GM21723 (cell line): ENCODE measurements around the gene P2RY6.
"Not testable (repeated sequence)": the region's sequence is repeated elsewhere in the genome, so short reads cannot be mapped to it uniquely, and the experiment has no call there.

Experiments
- ATAC-seq: cut with Tn5 transposase; IDR thresholded peaks from one replicate; pipeline ENCODE4 v1.9.1; 2021; ENCODE audit warnings: mild to moderate bottlenecking, moderate library complexity; ENCODE audit not compliant: unreplicated experiment

P2RY6 gene

DNA sequence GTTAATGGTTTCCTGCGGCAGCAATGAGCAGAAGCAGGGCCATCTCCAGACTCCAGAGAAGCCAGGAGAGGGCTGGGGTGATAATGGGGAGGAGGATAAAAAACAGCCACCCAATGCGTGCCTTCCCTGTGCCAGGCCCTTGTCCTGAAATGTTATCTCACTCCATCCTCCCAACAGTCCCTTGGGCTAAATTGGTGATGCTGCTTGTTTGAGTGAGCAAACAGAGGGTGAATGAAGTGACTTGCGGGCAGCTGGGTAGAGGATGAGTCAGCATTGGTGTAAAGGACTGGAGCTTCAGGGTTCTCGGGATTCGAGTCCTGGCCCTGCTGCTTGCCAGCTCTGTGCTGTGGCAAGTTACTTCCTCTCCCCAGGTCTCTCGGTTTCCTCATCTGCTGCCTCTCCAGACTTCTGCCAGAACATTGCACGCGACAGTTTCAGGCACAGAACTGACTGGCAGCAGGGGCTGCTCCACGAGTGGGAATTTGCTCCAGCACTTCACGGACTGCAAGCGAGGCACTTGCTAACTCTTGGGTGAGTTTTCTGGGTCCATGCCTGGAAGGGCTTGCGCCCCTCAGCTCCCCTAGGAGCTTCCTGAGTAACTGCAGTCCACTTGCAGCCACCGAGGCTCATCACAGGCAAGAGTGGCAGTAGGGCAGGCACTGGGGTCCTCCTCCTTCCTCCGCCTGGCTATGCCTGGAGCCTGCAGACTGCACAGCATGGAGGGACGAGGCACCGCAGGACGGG is at the start of gene P2RY6:
Gene P2RY6 (plus strand): TSS at position 403 of the 744 bp plus-strand sequence. CDS start 24,181 bp downstream, outside the sequence.
- ATAC-seq = no peak

DNA sequence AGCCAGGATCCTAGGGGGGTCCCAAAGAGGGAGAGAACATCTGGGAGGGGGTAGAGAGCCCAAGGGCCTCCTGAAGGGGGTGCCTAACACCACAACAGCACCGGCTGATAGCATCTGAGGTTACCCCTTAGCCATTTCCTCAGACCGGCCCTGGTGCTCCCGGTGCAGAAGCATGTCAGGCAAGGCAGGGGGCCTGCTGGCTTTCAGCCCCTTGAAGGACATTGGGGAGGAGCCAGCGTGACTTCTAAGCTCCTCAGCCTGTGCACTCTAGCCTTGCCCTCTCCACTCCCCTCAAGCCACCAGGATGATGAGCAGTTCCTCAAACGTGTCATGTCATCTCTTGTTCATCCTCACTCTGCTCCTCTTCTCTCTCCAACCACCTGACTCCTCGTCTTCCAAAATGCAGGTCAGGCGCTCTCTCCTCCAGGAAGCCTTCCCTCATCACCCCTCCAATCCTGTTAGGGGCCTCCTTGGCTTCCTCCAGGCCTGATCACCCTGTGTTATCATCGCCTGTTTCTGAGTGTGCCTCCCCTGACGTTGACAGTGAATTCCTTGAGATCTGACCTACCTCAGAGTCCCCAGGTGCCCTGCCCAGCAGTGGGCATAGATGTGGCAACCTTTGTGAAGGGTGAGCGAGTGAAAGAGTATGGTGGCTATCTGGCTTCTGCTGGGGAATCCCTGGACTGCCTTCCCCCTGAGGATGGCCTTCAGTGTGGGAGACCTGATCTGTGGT is 48.0 kb upstream of the P2RY6 start:
- no peak for ATAC-seq

DNA sequence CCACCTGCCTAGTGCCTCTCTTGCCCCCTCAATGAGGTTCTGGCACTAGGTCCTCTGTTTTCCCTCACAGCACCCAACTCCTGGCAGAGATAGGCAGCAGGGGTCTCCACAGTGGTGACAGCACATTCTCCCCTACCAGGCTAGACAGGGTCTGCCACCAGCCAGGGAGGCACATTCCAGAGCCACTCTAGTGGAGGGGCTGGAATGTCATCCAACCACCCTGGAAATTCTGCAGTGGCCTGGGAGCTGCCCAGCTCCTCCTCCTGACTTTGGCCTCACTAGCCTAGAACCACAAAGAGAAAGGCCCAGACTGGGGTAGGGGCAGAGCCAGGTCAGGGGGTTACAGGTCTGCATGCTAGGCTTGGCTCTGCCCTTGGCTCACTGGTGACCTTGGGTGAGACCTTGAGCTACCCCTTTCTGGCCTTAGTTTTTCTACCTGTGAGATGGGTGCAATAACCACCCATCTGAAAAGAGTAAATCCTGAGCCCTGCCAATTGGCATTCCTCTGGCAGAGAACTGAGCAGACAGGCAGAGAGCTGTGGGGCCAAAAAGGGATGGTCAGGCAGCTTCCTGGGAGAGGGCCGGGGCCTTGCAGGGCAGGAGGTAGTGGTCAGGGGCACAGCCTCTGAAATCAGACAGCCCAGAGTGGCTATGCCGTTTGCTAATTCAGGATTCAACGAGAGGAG is 47.0 kb upstream of the P2RY6 start:
- no peak for ATAC-seq

DNA sequence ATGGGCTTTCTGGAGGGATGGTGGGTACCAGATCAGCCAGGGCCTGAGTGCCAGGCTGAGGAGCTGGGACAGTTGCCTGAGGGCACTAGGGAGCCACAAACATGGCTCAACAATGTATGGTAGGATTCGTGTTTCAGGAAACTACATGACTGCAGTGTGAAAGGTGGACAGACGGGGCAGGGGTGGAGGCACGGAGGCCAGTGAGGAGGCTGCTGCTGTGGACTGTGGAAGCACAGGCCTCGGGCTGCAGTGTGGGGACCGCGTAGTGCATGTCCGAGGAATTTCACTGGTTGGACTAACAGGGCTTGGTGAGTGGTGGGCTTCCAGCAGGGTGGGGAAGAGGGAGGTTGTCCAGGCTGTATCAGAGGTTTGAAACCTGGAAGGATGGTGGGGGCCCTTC is 46.3 kb upstream of the P2RY6 start:
- ATAC-seq = no peak

GRCh38 chr11:73226297-73227006 is 45.7 kb upstream of the P2RY6 start:
- no peak for ATAC-seq

- ATAC-seq = no peak
Observed at GRCh38 chr11:73227571-73228211, 44.4 kb upstream of the P2RY6 start.

GRCh38 chr11:73228268-73229134 is 43.6 kb upstream of the P2RY6 start:
- no peak for ATAC-seq

- ATAC-seq = no peak
Observed at GRCh38 chr11:73229321-73229895, 42.7 kb upstream of the P2RY6 start.

GRCh38 chr11:73229896-73230875 is 42.0 kb upstream of the P2RY6 start:
- no peak for ATAC-seq

DNA sequence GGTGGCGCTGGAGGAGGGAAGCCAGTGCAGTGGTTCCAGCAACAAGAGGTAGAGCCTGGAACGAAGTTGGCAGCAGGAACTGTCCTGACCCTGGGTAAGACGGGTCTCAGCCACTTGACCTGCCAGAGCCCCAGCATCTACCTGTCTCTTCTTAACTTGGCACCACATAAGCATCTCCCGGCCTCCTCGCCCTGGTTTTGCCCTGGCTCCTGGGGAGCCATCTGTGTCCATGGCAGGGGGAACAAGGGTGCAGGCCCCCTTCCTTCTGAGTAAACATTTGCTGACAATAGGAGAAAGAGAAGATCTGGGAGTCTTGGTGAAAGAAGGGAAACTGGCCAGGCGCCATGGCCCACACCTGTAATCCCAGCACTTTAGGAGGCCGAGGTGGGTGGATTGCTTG is 41.2 kb upstream of the P2RY6 start:
- no peak for ATAC-seq

- not testable (repeated sequence) for ATAC-seq
Observed at GRCh38 chr11:73232487-73232886, 39.7 kb upstream of the P2RY6 start.

- no peak for ATAC-seq
Observed at GRCh38 chr11:73233211-73233610, 38.9 kb upstream of the P2RY6 start.

- ATAC-seq = no peak
Observed at GRCh38 chr11:73233692-73234470, 38.3 kb upstream of the P2RY6 start.

GRCh38 chr11:73234471-73235181 is 37.5 kb upstream of the P2RY6 start:
- ATAC-seq = no peak

DNA sequence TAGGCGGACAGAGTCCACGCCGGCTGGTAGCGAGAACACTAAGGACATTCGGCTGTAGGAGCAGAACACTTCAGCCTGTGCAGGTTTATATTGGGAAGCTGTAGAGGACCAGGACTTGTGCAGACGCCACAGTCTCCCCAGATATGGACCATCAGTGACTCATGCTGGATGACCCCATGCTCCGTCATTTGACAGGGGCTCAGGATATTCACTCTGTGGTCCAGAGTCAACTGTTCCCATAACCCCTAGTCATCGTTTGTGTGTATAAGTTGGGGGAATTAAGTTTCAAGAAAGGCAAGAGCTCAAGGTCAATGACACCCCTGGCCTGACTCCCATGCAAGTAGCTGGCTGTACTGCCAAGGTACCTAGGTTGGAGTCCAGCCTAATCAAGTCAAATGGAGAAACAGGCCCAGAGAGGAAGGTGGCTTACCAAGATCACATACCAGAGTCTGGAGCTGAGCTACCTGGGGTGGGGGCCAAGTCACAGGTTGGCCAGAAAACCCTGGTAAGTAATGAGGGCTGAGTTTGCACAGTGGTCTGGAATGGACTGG is 36.8 kb upstream of the P2RY6 start:
- ATAC-seq = no peak

DNA sequence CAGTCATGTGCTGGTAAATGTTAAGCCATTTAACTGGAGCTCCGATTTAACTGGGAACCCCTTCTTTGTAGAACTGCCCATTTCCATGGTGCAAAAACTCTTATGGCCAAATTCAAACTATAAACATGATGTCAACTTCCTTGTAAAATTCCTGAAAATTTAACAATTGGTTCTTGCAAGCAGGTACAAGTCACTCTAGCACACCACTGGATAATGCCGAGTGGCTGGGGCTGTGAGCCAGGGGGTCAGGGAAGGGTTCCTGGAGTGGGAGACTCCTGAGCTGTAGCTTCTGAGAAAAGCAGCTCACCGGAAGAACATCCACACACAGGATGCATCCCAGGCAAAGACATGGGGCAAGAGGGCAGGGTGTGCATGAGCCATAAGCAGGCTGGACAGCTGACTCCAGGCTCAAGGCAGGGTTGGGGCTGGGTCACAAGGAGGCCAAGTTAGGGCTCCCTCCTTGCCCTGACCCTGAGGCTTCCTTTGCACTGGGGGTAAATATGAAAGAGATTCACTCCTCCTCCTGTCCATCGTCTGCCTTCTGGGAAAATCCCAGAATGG is 35.9 kb upstream of the P2RY6 start:
- ATAC-seq = no peak
